AG08395 (cell line): ENCODE data around the gene GNB2.
A peak's percentile ranks its signal among the peaks of the same experiment; 100 is the strongest.
"Not testable (repeated sequence)": the region's sequence is repeated elsewhere in the genome, so short reads cannot be mapped to it uniquely, and the experiment has no call there.

Experiments
- DNase-seq: peaks from one replicate; pipeline ENCODE4 v3.0.0; 2012; ENCODE audit warnings: mixed read lengths, low spot score

The GNB2 gene

DNA sequence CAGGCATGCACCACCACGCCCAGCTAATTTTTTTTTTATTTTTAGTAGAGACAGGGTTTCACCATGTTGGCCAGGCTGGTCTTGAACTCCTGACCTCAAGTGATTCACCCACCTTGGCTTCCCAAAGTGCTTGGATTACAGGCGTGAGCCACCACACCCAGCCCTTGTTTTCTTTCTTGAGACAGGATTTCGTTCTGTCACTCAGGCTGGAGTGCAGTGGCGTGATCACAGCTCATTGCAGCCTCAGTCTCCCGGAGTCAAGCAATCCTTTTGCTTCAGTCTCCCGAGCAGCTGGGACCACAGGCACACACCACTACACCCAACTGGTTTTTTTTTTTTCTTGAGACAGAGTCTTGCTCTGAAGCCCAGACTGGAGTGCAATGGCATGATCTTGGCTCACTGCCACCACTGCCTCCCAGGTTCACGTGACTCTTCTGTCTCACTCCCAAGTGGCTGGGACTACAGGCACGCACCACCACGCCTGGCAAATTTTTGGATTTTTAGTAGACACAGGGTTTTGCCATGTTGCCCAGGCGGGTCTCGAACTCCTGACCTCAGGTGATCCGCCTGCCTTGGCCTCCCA is 11.3 kb upstream of the GNB2 start:
- not testable (repeated sequence) for DNase-seq

GRCh38 chr7:100665168-100665726 is 8.3 kb upstream of the GNB2 start:
- no peak for DNase-seq

- DNase-seq = no peak
Observed at GRCh38 chr7:100667331-100668068, 6.0 kb upstream of the GNB2 start.

- DNase-seq = no peak
Observed at GRCh38 chr7:100668069-100668449, 5.5 kb upstream of the GNB2 start.

DNA sequence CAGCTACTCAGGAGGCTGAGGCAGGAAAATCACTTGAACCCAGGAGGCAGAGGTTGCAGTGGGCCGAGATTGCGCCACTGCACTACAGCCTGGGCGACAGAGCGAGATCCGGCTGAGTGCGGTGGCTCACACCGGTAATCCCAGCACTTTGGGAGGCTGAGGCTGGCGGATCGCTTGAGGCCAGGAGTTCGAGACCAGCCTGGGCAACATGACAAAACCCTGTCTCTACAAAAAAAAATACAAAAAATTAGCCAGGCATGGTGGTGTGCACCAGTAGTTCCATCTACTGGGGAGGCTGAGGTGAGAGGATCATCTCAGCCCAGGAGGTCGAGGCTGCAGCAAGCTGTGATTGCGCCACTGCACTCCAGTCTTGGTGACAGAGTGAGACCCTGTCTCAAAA is 4.4 kb upstream of the GNB2 start:
- DNase-seq = not testable (repeated sequence)

- DNase-seq = no peak
Observed at GRCh38 chr7:100670074-100670473, 3.5 kb upstream of the GNB2 start.

- no peak for DNase-seq
Observed at GRCh38 chr7:100671353-100672327, 1.9 kb upstream of the GNB2 start.

DNA sequence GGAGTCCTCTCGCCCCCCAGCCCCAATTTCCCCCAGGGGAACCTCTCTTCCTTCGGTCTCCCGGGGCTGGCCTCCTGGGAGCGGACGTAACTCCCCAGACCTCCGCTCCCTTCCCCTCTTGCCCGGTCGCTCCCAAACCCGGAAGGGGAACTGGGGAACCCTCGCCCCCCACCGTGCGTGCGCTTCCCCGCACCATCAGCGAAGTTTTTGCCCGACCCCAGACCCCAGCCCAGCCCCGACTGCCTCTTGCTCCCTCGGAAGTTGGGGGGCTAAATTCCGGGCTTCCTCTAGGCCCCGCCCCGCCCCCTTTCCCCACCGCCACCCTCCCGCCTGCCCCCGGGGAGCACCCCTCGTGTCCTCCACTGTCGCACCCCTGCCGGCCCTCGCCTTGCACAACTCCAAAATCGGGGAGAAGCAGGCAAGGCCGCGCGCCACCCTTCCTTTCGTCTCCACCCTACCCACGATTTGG is 436 bp downstream of the GNB2 start:
- DNase-seq = no peak

DNA sequence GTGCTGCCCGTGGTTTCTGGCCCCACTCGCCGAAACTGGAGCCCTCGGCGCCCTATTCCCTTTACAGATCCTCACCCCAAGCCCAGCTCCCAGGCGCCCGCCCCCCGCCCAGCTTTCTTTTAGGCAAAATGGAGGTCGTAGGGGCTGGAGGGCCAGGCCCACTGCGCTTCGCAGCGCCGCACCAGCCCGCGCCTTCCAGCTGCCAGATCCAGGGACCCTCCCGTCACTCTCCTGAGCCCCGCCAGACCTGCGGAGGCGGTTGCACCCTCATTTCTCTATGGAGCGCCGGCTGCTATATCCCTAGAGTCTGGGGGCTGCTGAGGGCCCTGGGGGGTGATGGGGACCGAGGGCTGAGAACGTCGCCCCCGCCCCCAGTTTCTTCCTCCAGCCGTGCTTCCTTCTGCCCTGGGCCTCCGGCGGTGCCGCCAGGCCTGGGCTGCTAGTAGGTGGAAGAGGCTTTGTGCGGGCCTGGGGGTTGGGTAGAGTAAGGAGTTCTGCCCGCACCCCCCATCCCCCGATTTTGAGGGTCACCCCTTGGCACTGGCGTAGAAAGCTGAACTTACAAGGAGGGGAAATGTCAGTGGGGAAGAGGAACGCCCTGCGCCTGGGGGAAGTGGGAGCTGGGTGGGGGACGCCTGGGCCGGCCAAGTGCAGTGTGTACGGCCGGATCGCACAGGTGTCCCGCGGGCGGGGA is 1.0 kb downstream of the GNB2 start:
- DNase-seq = no peak

GRCh38 chr7:100675105-100675451 is 1.5 kb downstream of the GNB2 start:
- no peak for DNase-seq

- peak; percentile 59 for DNase-seq
Observed at GRCh38 chr7:100675581-100676350, 2.2 kb downstream of the GNB2 start.

DNA sequence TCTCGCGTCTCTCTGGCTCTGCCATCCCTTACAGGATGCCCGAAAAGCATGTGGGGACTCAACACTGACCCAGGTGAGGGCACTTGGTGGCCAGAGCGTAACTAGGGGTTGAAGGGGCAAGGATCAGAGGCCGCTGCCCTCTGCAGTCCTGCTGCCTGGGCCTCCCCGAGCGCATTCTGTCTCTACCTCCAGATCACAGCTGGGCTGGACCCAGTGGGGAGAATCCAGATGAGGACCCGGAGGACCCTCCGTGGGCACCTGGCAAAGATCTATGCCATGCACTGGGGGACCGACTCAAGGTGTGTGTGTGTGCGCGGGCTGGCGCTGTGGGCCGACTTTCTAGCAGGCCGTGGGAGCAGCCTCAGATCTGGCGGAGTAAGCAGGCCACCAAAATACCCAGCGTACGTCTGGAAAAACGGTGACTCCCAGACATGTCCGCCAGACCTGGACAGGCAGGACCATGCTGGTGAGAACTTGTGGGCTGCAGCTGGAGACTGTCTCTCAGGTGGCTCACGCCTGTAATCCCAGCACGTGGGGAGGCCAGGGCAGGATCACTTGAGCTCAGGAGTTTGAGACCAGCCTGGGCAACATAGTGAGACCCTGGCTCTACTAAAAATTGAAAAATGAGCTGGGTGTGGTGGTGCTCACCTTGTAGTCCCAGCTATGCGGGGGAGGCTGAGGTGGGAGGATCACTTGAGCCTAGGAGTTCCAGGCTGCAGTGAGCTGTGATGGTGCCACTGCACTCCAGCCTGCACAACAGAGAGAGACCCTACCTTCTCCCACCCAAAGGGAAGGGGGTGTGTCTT is 3.2 kb downstream of the GNB2 start:
- no peak for DNase-seq

DNA sequence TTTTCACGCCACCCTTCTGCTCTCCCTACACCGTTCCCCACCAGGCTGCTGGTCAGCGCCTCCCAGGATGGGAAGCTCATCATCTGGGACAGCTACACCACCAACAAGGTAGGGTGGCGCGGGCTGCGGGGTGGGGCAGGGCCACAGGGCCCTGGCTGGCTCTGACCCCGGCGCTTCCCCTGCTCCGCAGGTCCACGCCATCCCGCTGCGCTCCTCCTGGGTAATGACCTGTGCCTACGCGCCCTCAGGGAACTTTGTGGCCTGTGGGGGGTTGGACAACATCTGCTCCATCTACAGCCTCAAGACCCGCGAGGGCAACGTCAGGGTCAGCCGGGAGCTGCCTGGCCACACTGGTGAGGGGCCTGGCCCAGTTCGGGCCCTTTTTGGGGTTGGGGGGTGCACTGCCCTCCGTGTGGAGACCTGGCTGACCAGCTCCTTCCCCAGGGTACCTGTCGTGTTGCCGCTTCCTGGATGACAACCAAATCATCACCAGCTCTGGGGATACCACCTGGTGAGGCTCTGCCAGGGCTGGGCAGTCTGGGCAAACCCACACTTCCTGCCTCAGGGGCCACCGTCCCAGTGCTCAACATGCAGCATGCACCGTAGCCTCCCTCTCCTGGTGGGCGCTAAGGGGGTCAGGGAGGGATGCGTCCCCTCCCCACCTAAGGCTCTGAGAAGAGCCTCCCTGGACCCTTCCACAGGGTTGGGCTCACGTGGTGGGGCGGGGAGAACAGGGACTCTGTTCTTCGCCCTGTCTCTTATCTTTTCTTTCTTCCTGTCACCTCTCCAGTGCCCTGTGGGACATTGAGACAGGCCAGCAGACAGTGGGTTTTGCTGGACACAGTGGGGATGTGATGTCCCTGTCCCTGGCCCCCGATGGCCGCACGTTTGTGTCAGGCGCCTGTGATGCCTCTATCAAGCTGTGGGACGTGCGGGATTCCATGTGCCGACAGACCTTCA is 4.0 kb downstream of the GNB2 start:
- no peak for DNase-seq

GRCh38 chr7:100678291-100678984 is 4.9 kb downstream of the GNB2 start:
- no peak for DNase-seq

DNA sequence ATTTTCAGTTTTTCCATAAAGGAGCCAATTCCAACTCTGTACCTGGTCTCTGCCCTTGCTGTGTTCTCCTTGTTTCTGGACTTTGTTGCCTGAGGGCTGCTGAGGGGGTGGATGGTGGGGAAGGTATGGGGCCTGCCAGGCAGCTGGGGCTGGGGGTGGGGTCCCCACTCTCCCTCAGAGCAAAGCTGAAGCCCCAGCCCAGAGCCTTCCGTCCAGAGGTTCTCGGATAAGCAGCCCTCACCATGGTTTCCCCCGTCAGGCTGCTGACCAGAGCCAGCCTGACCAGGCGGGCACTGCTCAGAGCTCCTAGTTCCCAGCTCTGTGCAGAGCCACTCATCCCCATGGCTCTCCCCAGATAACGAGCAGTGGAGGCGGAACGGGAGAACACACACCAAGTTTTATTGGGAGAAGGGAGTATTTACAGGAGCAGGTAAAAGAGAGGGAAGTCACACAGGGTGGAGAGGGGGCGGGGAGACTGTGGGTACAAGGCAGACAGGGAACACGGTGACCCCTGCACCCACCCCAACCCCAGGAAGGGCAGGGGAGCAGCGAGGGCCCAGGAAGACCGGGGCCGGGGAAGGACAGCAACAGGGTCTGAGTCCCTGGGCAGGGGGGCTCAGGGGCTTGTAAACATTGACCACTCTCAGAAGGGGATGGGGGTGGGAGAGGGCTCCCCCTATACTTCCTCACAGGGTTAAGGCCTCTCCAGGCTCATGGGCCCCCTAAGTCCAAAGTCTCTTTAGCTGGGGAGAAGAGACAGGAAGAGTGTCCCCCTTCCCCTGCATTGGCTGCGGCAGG is 5.8 kb downstream of the GNB2 start:
- DNase-seq = no peak

- DNase-seq = peak; percentile 67
Observed at GRCh38 chr7:100679927-100680575, 6.5 kb downstream of the GNB2 start.
